HTR-8/SVneo (cell line): ENCODE data around the gene FARP1.

Experiments used
- DNase-seq: peaks from one replicate; pipeline ENCODE4 v3.0.0; 2011; ENCODE audit warnings: low spot score, mixed read lengths; ENCODE audit not compliant: insufficient read length
- FAIRE-seq: peaks from 2 replicates; lab custom pipeline; 2011; peaks lifted over from hg19 to GRCh38; lab: Jason Lieb, UNC

FARP1 gene, protein sequence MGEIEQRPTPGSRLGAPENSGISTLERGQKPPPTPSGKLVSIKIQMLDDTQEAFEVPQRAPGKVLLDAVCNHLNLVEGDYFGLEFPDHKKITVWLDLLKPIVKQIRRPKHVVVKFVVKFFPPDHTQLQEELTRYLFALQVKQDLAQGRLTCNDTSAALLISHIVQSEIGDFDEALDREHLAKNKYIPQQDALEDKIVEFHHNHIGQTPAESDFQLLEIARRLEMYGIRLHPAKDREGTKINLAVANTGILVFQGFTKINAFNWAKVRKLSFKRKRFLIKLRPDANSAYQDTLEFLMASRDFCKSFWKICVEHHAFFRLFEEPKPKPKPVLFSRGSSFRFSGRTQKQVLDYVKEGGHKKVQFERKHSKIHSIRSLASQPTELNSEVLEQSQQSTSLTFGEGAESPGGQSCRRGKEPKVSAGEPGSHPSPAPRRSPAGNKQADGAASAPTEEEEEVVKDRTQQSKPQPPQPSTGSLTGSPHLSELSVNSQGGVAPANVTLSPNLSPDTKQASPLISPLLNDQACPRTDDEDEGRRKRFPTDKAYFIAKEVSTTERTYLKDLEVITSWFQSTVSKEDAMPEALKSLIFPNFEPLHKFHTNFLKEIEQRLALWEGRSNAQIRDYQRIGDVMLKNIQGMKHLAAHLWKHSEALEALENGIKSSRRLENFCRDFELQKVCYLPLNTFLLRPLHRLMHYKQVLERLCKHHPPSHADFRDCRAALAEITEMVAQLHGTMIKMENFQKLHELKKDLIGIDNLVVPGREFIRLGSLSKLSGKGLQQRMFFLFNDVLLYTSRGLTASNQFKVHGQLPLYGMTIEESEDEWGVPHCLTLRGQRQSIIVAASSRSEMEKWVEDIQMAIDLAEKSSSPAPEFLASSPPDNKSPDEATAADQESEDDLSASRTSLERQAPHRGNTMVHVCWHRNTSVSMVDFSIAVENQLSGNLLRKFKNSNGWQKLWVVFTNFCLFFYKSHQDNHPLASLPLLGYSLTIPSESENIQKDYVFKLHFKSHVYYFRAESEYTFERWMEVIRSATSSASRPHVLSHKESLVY

DNA sequence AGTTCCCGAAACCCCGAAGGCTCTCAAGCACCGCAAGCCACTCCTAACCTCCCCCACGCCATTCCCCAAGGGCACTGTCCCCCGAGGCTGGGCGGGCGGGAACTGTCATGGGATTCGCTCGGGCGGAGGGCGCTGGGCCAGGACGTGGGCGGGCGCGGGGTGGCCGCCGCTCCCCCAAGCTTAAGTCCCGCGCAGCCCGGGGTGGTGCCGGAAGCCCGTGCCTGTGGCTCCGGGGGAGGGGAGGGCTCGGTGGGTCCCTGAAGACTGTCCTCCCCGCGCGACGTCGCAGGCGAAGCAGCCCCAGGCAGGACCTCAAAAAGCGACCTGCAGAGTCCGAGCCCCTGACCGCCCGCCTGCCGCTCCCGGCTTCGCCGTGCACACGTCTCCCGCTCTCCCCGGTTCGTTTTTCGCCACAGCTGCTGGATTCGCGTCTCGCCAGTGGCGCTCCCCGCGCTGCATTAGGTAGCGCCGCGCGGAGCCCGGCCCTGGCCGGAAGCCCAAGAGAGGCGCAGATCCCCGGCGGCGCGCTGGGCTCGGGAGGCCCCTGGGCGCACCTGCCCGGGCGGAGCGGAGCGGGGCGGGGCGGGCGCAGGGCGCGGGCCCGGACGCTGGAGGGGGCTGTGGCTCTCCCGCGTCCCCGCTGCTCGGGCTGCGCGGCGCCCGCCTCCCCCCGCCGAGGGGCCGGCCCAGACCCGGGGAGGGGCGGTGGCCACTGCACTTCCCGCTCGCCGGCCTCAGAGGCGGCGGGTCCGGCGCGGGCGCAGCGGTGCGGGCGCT lies at the start of gene FARP1:
FARP1 (plus strand) TSS at position 715 of the 777 bp plus-strand sequence. CDS start 70,149 bp downstream, outside the sequence.
- FAIRE-seq (no peak), DNase-seq (peak; percentile 42)

DNA sequence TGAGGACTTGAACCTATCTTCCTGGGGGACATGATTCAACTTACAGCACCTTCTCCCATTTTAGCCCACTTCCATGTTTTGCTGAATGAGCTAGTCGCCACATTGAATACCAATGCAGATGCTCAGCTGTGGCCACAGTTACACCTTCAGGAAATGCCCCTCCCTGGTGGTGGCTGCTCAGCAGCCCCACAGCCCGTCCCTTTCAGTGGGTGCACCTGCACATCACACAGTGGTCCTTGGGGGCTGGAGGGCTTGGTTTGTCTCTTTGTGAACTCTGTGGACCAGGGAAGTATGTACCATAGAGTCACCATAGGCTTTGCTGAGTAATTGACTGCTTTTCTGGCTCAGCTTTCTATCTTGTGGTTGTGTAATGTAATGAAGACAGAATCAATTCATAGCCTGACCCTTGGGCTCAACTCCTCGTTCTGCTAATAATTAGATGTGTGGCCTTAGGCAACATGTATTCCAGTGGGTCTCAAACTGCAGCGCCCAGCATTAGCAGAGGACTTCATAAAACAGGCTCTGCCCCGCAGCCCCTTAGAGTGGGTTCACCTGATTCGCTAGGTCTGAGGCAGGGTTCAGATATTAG lies 48.1 kb upstream of the FARP1 start:
- FAIRE-seq (no peak), DNase-seq (no peak)

DNA sequence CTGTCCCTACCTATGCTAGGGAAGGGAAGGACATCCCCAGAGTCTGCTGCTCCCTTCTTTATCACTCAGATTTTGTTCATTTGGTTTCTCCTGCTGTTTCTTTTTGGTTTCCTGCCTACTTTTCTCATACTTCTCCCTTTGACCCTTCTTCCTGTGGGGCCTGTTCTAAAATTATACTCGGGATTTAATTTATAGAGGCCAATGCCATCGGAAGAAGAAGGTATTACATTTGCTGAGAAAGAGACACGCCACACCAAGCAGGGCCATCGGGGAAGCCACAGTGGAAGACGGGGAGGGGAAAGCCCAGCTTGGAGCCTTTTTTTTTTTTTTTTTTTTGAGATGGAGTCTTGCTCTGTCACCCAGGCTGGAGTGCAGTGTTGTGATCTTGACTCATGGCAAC lies 46.8 kb upstream of the FARP1 start:
- DNase-seq (no peak), FAIRE-seq (no peak)

DNA sequence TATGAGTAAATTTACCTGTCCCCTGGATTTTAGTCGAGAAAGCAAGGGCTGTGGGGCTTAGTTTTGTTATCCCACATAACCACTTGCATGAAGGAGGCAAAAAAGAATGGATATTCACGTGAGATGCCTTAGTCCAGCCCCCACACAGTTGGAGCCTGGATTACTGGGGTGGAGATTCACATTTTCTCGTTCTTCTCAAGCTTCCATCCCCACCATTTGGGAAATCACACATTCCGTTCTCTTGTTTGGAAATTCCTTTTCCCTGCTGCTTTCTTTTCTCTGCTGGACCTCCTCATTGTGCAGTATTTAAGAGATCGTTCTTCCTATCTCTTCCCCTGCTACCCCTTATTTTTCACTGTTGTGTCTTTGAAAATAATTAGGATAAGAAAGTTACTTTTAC lies 45.1 kb upstream of the FARP1 start:
- DNase-seq (no peak), FAIRE-seq (no peak)

DNA sequence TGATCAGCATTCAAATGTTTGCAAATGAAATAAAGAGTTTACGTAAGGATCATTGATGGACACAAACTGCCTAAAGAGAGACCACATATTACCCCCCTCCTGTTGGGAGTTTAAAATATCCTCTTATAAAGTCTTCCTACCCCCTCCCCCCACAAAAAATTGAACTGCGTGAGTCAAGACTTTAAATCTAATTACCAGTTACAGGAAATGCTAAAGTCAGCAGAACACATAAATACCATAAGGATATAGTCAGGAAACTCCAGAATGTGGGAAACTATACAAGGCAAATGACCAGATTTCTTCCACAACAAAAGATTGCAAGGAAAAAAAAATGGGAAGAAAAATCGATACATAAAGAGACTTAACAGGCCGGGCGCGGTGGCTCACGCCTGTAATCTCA lies 44.4 kb upstream of the FARP1 start:
- FAIRE-seq: no peak
- peak; percentile 10 for DNase-seq

DNA sequence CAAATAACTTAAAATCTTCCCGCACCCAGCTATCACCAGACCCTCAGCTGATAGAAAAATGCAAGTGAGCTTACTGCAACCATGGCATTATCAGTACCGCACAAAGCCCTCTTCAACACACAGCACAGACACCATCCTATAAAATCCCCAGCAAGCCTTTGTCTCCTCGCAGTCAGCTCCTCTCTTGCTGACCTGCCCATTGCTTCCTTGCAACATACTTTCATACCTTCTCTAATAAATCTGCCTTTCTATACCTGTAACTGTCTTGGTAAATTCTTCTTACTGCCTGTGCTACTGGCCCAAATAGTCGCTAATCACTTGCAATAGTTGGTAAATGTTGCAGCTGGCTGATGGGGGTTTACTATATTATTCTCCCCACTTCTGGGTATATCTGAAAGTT lies 43.3 kb upstream of the FARP1 start:
- DNase-seq: no peak
- FAIRE-seq: no peak

DNA sequence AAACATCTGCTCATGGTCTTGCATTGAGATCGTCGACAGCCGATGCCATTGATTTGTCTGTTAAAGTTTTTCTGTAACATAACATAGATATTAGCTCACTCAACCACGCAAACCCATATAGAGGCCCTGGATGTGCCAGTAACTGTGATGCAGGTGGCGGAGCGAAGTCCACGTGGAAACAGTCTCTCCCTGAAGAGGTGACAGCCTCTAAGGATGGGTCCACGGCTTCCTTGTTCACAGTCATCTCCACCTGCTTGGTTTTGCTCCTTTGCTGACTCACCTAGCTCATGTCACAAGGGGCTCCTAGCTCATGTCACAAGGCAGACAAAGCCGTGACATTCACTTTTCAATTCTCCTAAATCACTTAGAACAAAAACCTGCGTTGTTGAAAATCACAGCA lies 42.4 kb upstream of the FARP1 start:
- DNase-seq (no peak), FAIRE-seq (no peak)

DNA sequence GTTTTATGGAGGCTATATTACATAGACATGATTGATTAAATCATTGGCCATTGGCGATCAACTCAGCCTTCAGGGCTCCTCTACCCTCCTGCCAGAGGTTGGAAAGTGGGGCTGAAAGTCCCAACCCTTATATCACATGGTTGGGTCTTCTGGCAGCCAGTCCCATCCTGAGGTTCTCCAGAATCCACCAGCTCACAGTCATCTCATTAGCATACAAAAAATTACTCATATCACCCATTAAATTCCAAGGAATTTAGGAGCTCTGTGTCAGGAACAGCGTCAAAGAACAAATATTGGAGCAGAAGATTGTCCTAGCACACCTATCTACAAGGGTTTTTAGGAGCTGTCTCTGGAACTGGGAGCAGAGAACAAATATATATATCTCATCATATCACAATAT lies 39.4 kb upstream of the FARP1 start:
- no peak for DNase-seq
- FAIRE-seq: no peak

DNA sequence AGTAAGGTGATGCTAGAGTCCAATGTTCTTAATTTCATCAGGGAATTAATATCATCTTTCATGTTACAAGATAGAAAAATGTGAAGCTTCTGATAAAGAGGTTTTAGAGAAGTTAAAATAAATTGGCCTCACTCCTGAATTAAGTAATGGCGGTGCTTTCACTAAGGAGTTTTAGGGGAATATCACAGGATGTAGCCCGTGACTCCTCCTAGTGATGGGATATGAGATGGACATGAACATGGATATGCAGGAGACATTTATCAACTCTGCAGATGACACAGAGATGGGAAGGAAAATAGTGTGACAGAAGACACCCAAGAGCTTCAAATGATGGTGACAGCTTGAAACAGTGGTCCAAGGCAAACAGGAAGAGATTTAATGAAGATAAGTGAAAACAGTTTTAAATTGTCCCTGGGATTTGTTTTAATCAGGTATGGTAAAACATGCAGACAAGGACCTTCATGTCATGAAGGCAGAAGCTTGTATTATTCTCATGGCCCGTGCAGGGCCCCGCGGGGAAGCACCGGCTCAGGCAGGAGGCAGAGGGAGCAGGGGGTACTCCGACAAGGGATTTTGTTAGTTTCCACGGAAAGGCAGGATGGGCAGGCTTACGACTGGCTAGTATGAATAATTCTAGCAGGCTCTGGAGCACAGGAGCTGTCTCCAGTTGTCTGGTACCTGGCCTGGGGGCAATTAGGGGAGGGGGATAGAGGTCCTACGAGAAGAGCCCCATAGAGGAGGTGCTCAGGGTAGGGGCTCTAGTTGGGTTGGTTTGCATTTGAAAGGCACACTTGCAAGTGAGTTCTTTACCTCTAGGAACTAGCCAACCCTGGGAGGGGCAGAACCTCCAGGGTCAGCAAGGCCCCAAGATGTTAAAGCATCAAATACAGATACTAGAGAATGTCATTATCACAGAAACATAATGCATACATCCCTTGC lies 38.7 kb upstream of the FARP1 start:
- FAIRE-seq (no peak), DNase-seq (peak; percentile 31)

DNA sequence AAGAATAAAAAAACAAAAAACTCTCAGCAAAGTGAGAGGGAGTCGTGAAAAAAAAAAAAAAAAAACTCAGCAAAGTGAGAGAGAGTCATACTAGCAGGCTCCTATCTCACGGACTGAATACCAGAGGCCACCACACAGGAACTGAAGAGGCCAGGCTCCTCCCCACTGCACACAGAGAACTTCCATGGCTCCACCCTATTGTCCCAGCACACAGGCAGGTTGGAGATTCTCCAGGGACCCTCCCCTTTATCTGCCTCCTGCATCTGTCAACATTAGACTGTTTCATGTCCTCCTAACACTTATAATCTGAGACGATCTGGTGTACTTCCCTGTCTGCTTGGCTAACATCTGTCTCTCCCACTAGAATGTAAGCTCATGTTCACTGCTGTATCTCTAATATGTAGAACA lies 37.0 kb upstream of the FARP1 start:
- FAIRE-seq (no peak), DNase-seq (no peak)

DNA sequence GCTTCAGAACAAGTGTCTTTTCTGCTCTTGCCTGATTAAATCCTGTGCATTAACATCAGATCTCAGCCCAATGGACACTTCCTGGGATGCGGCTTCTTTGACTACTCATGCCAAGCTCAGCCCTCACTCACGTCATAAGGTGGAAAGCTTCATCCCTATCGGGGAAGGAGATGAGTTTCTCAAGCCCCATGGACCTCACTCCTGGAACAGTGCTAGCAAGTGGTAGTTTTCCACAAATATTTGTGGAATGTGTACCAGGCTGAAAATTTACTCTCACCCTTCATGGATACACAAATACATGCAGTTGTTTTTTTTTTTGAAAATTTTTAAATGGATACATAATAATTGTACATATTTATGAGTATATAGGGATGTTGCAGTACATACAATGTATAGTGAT lies 34.6 kb upstream of the FARP1 start:
- DNase-seq: no peak
- FAIRE-seq: no peak

DNA sequence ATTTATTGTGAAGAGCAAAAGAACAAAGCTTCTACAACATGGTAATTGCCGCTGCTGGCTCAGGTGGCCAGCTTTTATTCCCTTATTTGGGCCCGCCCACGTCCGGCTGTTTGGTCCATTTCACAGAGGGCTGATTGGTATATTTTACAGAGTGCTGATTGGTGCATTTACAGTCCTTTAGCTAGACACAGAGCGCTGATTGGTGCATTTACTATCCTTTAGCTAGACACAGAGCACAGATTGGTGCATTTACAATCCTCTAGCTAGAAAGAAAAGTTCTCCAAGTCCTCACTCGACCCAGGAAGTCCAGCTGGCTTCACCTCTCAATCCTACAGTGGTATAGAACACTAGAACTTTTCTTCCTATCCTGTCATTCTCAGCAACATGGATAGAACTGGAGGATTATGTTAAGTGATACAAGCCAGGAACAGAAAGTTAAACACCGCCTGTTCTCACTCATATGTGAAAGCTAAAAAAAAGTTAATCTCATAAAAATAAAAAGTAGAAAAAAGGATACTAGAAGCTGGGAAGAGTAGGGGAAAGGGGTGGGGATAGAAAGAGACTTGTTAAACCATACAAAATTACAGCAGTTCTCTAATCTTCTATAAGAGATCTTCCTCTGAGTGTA lies 33.6 kb upstream of the FARP1 start:
- DNase-seq: no peak
- no peak for FAIRE-seq

DNA sequence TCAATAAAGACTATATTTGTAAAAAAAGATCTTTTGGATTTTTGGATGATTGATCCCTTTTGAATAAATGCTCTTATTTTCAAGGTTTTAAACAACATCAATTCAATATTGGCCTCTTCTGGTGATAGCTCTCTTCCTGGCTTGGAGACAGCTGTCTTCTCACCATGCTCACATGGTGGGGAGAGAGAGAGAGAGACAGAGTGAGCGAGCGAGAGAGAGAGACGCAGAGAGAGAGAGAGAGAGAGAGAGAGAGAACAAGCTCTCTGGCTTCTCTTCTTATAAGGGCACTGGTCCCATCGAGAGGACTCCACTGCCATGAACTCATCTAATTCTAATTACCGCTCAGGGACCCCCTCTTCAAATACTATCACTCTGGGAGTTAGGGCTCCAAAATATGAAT lies 32.1 kb upstream of the FARP1 start:
- DNase-seq (no peak), FAIRE-seq (no peak)

DNA sequence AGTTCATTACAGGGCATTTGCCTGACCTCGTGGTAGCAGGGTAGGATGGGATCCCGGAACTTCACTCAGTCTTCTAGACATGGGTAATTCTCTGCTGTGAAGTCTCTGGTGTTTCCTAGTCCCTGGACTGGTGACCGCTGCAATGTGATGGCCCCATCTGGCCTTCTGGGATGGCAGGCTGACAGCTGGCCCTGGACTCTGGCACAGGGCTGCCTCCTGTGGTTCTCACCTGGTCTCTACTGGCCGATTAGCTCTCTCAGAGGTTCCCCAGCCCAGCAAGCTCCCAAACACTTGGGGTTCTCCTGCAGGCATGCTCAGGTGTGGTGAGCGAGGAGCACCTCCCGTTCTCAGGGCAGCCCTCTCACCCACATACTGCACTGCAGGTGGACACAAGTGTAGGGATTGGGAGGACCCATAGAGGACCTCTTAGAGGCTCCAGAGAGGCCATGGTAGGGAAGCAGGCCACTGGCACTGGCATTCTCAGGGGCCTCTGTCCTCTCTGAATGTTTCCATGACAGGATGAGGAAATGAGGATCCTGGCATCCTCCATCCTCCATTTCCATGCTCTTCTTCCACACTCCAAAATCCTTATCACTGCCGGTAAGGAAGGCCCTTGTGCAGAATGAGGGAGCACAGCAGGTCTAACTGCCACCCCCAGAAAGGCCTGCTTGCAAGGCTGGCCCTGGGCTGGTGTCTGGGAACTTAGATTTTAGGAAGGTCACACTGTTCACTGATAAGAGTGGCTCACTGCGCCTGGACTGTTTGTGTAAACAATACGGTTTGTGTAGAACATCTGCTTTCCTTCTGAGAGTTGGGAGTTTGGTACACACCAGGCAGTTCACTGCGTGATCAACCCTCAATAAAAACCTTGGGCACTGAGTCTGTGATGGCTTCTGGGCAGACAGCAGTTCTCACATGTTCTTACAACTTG lies 31.5 kb upstream of the FARP1 start:
- no peak for DNase-seq
- FAIRE-seq: no peak

DNA sequence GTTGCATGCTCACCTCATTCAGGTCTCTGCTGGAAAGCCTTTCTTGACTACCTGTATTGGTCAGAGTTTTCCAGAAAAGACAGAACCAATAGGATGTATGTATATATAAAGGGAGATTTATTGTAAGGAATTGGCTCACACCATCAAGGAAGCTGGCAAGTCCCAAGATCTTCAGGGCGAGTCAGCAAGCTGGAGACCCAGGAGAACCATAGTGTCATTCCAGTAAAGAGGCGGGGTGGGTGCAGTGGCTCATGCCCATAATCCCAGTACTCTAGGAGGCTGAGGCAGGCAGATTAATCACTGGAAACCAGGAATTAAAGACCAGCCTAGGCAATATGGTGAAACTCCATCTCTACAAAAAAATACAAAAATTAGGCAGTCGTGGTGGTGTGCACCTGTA lies 30.4 kb upstream of the FARP1 start:
- FAIRE-seq (no peak), DNase-seq (no peak)

DNA sequence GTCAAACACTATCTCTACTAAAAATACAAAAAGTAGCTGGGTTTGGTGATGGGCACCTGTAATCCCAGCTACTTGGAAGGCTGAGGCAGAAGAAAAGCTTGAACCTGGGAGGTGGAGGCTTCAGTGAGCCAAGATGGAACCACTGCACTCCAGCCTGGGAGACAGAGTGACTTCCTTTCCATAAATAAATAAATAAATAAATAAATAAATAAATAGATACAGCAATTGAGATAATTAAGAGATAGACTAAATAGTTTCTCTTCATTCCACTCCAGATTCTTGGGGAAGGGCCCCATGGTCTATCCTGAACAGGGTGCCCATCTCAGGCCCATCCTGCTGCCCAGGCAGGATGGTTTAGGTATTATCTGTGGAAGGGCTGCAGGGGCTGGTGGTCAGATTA lies 24.0 kb upstream of the FARP1 start:
- FAIRE-seq (no peak), DNase-seq (no peak)

DNA sequence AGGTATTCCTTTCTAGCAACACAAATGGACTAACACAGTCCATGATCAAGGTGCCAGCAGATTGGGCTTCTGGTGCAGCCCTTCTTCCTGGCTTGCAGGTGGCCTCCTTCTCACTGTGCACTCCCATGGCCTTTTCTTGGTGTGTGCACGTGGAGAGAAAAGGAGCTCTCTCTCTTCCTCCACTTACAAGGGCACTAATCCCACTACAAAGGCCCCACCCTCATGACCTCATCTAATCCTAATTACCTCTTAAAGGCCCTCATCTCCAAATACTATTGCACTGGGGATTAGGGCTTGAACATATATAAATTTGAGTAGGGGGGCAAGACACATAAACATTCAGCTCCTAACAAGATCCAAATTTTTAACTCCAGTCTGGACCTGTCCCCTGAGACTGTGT lies 19.7 kb upstream of the FARP1 start:
- no peak for FAIRE-seq
- no peak for DNase-seq
